Effector memory CD8-positive, alpha-beta T cell (primary cell): Measurements from ENCODE around the gene INTS6L.

Experiments
- ATAC-seq: fragments of 150-1000 bp; cut with Tn5 transposase; replicated peaks from 2 replicates; pipeline ENCODE4 v1.10.0; 2021; ENCODE audit warnings: mild to moderate bottlenecking, moderate library complexity
- DNase-seq, 3 experiments: peaks; one replicate each; pipeline ENCODE4 v3.0.0; 2021
- H3K27ac Mint-ChIP-seq, 2 donors: one replicate each; pipeline ENCODE4 v1.8.0; 2022; ENCODE audit warnings: mild to moderate bottlenecking in 2 of 2, mixed read lengths in 2 of 2, moderate library complexity in 2 of 2
- H3K27me3 Mint-ChIP-seq, 2 donors: one replicate each; pipeline ENCODE4 v1.8.0; 2022; ENCODE audit warnings: mixed read lengths in 2 of 2
- H3K36me3 Mint-ChIP-seq: one replicate; pipeline ENCODE4 v1.8.0; 2022; ENCODE audit warnings: mild to moderate bottlenecking, moderate library complexity, mixed read lengths; ENCODE audit not compliant: insufficient read depth
- H3K4me1 Mint-ChIP-seq, 2 donors: one replicate each; pipeline ENCODE4 v1.8.0; 2022; ENCODE audit warnings: low read depth in 2 of 2, mixed read lengths in 2 of 2
- H3K4me3 Mint-ChIP-seq, 2 donors: one replicate each; pipeline ENCODE4 v1.8.0; 2022; ENCODE audit warnings: mild to moderate bottlenecking in 2 of 2, mixed read lengths in 2 of 2, moderate library complexity in 2 of 2
- H3K9me3 Mint-ChIP-seq, 2 donors: one replicate each; pipeline ENCODE4 v1.8.0; 2022; ENCODE audit warnings: mixed read lengths in 2 of 2

The INTS6L gene

GRCh38 chrX:135509885-135510284 is 10.6 kb upstream of the INTS6L start:
- peaks cover 4% of the 10 kb centered on the region for H3K36me3 Mint-ChIP-seq

GRCh38 chrX:135512508-135513129 is 7.8 kb upstream of the INTS6L start:
- Mint-ChIP-seq H3K27me3 (no peaks in the 10 kb centered on the region), H3K9me3 (no peaks in the 10 kb centered on the region), H3K27ac (no peak overlapping the region), H3K4me1 (no peaks in the 10 kb centered on the region), H3K4me3 (no peak overlapping the region), H3K36me3 (peaks cover 4% of the 10 kb centered on the region)
- DNase-seq = no peak
- no peak for ATAC-seq

More at GRCh38 chrX:135509885-135510284, 10.6 kb upstream of the INTS6L start:
- Mint-ChIP-seq H3K4me3 (no peak overlapping the region), H3K27me3 (no peaks in the 10 kb centered on the region), H3K27ac (no peak overlapping the region), H3K4me1 (no peaks in the 10 kb centered on the region), H3K9me3 (no peaks in the 10 kb centered on the region)
- no peak for DNase-seq
- ATAC-seq = no peak

- Mint-ChIP-seq H3K36me3 (peaks cover 4% of the 10 kb centered on the region), H3K9me3 (no peaks in the 10 kb centered on the region), H3K4me3 (no peak overlapping the region), H3K27ac (no peak overlapping the region), H3K27me3 (no peaks in the 10 kb centered on the region), H3K4me1 (no peaks in the 10 kb centered on the region)
- no peak for DNase-seq
- no peak for ATAC-seq
Observed at GRCh38 chrX:135513130-135513515, 7.3 kb upstream of the INTS6L start.

GRCh38 chrX:135516376-135516775 is 4.1 kb upstream of the INTS6L start:
- H3K4me1 Mint-ChIP-seq = peaks cover 8 to 10% of the 10 kb centered on the region in 2 donors
- DNase-seq (no peak), ATAC-seq (no peak)
- H3K27me3 Mint-ChIP-seq = no peaks in the 10 kb centered on the region
- no peak overlapping the region for H3K27ac Mint-ChIP-seq
- no peak overlapping the region for H3K4me3 Mint-ChIP-seq
- H3K9me3 Mint-ChIP-seq = no peaks in the 10 kb centered on the region
- peaks cover 12% of the 10 kb centered on the region for H3K36me3 Mint-ChIP-seq

- H3K4me1 Mint-ChIP-seq = peaks cover 12 to 18% of the 10 kb centered on the region in 2 donors
- DNase-seq (no peak), ATAC-seq (no peak)
- no peaks in the 10 kb centered on the region for H3K27me3 Mint-ChIP-seq
- no peaks in the 10 kb centered on the region for H3K9me3 Mint-ChIP-seq
- no peak overlapping the region for H3K4me3 Mint-ChIP-seq
- no peak overlapping the region for H3K27ac Mint-ChIP-seq
- H3K36me3 Mint-ChIP-seq = peaks cover 20% of the 10 kb centered on the region
Observed at GRCh38 chrX:135518161-135518560, 2.3 kb upstream of the INTS6L start.

- peak overlapping the region; percentile 93 to 98 for H3K4me3 Mint-ChIP-seq
- DNase-seq = no peak
- no peaks in the 10 kb centered on the region for H3K9me3 Mint-ChIP-seq
- no peaks in the 10 kb centered on the region for H3K27me3 Mint-ChIP-seq
- ATAC-seq = no peak
- H3K36me3 Mint-ChIP-seq = peaks cover 20% of the 10 kb centered on the region
- H3K4me1 Mint-ChIP-seq = peaks cover 14 to 29% of the 10 kb centered on the region in 2 donors
- H3K27ac Mint-ChIP-seq = peak overlapping the region; percentile 87 to 99
Observed at GRCh38 chrX:135520022-135520552, 373 bp upstream of the INTS6L start.

GRCh38 chrX:135521405-135522131 is 1.1 kb downstream of the INTS6L start:
- DNase-seq (peak; percentile 65 to 75 (median 74)), ATAC-seq (peak; percentile 68)
- Mint-ChIP-seq H3K36me3 (peaks cover 20% of the 10 kb centered on the region), H3K4me1 (peaks cover 18 to 38% of the 10 kb centered on the region in 2 donors), H3K4me3 (peak overlapping the region; percentile 93 to 98), H3K9me3 (no peaks in the 10 kb centered on the region), H3K27me3 (no peaks in the 10 kb centered on the region), H3K27ac (peak overlapping the region; percentile 87 to 99)

GRCh38 chrX:135522132-135522530 is 1.7 kb downstream of the INTS6L start:
- Mint-ChIP-seq H3K27me3 (no peaks in the 10 kb centered on the region), H3K27ac (peak overlapping the region; percentile 87 to 99), H3K4me3 (peak overlapping the region; percentile 93 to 98), H3K9me3 (no peaks in the 10 kb centered on the region), H3K36me3 (peaks cover 20% of the 10 kb centered on the region), H3K4me1 (peaks cover 19 to 41% of the 10 kb centered on the region in 2 donors)
- ATAC-seq = no peak
- no peak for DNase-seq

- Mint-ChIP-seq H3K27me3 (no peaks in the 10 kb centered on the region), H3K4me3 (peak overlapping the region; percentile 93 to 98), H3K4me1 (peaks cover 25 to 47% of the 10 kb centered on the region in 2 donors), H3K27ac (peak overlapping the region; percentile 87 to 99), H3K9me3 (no peaks in the 10 kb centered on the region), H3K36me3 (peaks cover 20% of the 10 kb centered on the region)
- ATAC-seq = no peak
- DNase-seq = no peak
Observed at GRCh38 chrX:135522878-135523693, 2.6 kb downstream of the INTS6L start.

- Mint-ChIP-seq H3K4me1 (peaks cover 22 to 39% of the 10 kb centered on the region in 2 donors), H3K4me3 (no peak overlapping the region), H3K27me3 (no peaks in the 10 kb centered on the region), H3K27ac (no peak overlapping the region), H3K9me3 (no peaks in the 10 kb centered on the region), H3K36me3 (no peaks in the 10 kb centered on the region)
- no peak for DNase-seq
- no peak for ATAC-seq
Observed at GRCh38 chrX:135528254-135528653, 7.8 kb downstream of the INTS6L start.

- no peaks in the 10 kb centered on the region for H3K9me3 Mint-ChIP-seq
- no peaks in the 10 kb centered on the region for H3K27me3 Mint-ChIP-seq
- H3K4me3 Mint-ChIP-seq = no peak overlapping the region
- H3K36me3 Mint-ChIP-seq = no peaks in the 10 kb centered on the region
- H3K4me1 Mint-ChIP-seq = peaks cover 22 to 39% of the 10 kb centered on the region in 2 donors
- H3K27ac Mint-ChIP-seq = no peak overlapping the region
- no peak for DNase-seq
- ATAC-seq = no peak
Observed at GRCh38 chrX:135528756-135529155, 8.3 kb downstream of the INTS6L start.

- Mint-ChIP-seq H3K27ac (no peak overlapping the region), H3K36me3 (no peaks in the 10 kb centered on the region)
Observed at GRCh38 chrX:135530097-135530496, 9.6 kb downstream of the INTS6L start.

GRCh38 chrX:135531813-135532212 is 11.4 kb downstream of the INTS6L start:
- Mint-ChIP-seq H3K27ac (no peak overlapping the region), H3K27me3 (no peaks in the 10 kb centered on the region), H3K36me3 (no peaks in the 10 kb centered on the region), H3K4me1 (peaks cover 21 to 27% of the 10 kb centered on the region in 2 donors), H3K4me3 (no peak overlapping the region), H3K9me3 (no peaks in the 10 kb centered on the region)
- ATAC-seq (no peak), DNase-seq (no peak)

More at GRCh38 chrX:135530097-135530496, 9.6 kb downstream of the INTS6L start:
- Mint-ChIP-seq H3K4me3 (no peak overlapping the region), H3K27me3 (no peaks in the 10 kb centered on the region), H3K9me3 (no peaks in the 10 kb centered on the region), H3K4me1 (peaks cover 23 to 28% of the 10 kb centered on the region in 2 donors)
- ATAC-seq (no peak), DNase-seq (no peak)
